GM23248 (cell line): ENCODE data around the gene HS3ST3B1.

Experiments used
- EZH2 ChIP-seq: fragments of 200-600 bp; sonication (generic); IDR thresholded peaks from 2 replicates; pipeline ENCODE4 v1.6.1; 2018; ENCODE audit warnings: antibody characterized with exemption, mild to moderate bottlenecking; ENCODE audit not compliant: insufficient read depth, poor library complexity, severe bottlenecking
- EZH2phosphoT487 ChIP-seq: fragments of 200-600 bp; sonication (generic); IDR thresholded peaks from 2 replicates; pipeline ENCODE4 v1.6.1; 2018; ENCODE audit warnings: antibody characterized with exemption, moderate library complexity, mild to moderate bottlenecking, low read depth; ENCODE audit not compliant: insufficient read depth

DNA sequence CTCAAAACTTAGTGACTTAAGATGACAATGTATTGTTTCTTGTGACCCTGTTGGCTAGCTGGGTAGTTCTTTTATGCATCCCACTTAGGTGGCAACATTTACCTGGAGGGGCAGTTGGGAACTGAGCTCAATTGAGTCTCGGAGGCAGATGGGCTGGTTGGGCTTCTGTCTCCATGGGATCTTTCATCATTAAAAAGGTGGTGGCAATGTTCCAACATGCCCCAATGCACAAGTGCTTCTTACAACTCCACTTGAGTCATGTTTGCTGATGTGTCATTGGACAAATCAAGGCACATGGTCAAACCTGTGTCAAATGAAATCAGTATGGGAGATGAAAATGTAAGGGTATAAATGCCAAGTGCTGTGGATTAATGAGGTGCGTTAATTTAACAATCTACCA, 11.7 kb upstream of the HS3ST3B1 start:
- TF ChIP-seq EZH2: no peak
- no peak for TF ChIP-seq EZH2phosphoT487
